Measurements from ENCODE around the gene SYNDIG1. TPM values are rescaled to one million over a fixed set of nuclear protein-coding genes. Genes with fewer than 3 reads are reported as not detected.

The SYNDIG1 gene
- polyA plus RNA-seq, 1 donor from 2014 or later: 0.22 TPM

GRCh38 chr20:24456398-24456781 is 13.0 kb upstream of the SYNDIG1 start:
- no peak overlapping the region for H3K4me2 ChIP-seq (ENCODE audit: low read length)
- H3K27me3 ChIP-seq (ENCODE audit: insufficient read depth, low read depth, low read length): no peaks in the 10 kb centered on the region
- H2AFZ ChIP-seq (ENCODE audit: low read depth, low read length): no peak overlapping the region
- no peaks in the 10 kb centered on the region for H3K9me2 ChIP-seq (ENCODE audit: insufficient read depth, low read length)
- H3K36me3 ChIP-seq (ENCODE audit: insufficient read depth, low read length): no peaks in the 10 kb centered on the region
- H3K79me2 ChIP-seq (replicated peaks; ENCODE audit: insufficient read depth, low read length): no peaks in the 10 kb centered on the region
- no peaks in the 10 kb centered on the region for H3F3A ChIP-seq (ENCODE audit: insufficient read depth, low read length, poor library complexity, severe bottlenecking)
- no peaks in the 10 kb centered on the region for H3K9me3 ChIP-seq (ENCODE audit: low read length)
- no peak overlapping the region for H3K27ac ChIP-seq (ENCODE audit: low read length)
- no peaks in the 10 kb centered on the region for H4K20me1 ChIP-seq (ENCODE audit: insufficient read depth)
- H3K4me3 ChIP-seq (ENCODE audit: low read length): no peak overlapping the region
- TF ChIP-seq EZH2 (IDR thresholded peaks at IDR 0.05; ENCODE audit: borderline replicate concordance, insufficient read depth, low read length, poor library complexity, severe bottlenecking) (no peak), CTCF (IDR thresholded peaks at IDR 0.05; ENCODE audit: poor library complexity, severe bottlenecking) (no peak), TAF1 (IDR thresholded peaks at IDR 0.05; ENCODE audit: low read depth) (no peak), EP300 (conservative IDR thresholded peaks at IDR 0.05; ENCODE audit: poor library complexity, severe bottlenecking) (no peak), SMC3 (conservative IDR thresholded peaks at IDR 0.05; ENCODE audit: poor library complexity) (no peak), POLR2AphosphoS5 (IDR thresholded peaks at IDR 0.05) (no peak), MXI1 (conservative IDR thresholded peaks at IDR 0.05; ENCODE audit: poor library complexity, severe bottlenecking) (no peak), RAD21 (conservative IDR thresholded peaks at IDR 0.05) (no peak)
- TF ChIP-seq, protein P1, sequence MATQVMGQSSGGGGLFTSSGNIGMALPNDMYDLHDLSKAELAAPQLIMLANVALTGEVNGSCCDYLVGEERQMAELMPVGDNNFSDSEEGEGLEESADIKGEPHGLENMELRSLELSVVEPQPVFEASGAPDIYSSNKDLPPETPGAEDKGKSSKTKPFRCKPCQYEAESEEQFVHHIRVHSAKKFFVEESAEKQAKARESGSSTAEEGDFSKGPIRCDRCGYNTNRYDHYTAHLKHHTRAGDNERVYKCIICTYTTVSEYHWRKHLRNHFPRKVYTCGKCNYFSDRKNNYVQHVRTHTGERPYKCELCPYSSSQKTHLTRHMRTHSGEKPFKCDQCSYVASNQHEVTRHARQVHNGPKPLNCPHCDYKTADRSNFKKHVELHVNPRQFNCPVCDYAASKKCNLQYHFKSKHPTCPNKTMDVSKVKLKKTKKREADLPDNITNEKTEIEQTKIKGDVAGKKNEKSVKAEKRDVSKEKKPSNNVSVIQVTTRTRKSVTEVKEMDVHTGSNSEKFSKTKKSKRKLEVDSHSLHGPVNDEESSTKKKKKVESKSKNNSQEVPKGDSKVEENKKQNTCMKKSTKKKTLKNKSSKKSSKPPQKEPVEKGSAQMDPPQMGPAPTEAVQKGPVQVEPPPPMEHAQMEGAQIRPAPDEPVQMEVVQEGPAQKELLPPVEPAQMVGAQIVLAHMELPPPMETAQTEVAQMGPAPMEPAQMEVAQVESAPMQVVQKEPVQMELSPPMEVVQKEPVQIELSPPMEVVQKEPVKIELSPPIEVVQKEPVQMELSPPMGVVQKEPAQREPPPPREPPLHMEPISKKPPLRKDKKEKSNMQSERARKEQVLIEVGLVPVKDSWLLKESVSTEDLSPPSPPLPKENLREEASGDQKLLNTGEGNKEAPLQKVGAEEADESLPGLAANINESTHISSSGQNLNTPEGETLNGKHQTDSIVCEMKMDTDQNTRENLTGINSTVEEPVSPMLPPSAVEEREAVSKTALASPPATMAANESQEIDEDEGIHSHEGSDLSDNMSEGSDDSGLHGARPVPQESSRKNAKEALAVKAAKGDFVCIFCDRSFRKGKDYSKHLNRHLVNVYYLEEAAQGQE (IDR thresholded peaks at IDR 0.05; ENCODE audit: borderline replicate concordance): no peak
- H3K9ac ChIP-seq (ENCODE audit: low read length): no peak overlapping the region

DNA sequence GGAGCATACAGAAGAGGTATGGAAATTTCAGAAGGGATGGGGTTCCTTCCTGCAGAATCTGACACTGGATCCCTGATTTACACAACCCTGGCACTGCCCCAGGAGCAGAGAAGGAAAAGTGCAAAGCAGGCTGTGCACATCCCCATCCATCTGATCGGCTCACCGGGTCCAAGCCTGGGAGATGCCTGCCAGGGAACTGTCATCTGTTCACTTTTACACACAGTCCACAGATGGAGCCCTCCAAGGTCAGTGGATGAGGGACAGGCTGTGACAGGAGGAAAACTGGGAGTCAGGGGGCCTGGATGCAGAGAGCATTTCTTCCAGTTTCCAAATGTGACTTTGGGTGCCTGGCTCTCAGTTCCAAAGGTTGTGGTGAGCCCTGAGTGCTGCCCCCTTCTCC is 11.0 kb upstream of the SYNDIG1 start:
- H3K9ac ChIP-seq (ENCODE audit: low read length): no peak overlapping the region
- H3K27ac ChIP-seq (ENCODE audit: low read length): no peak overlapping the region
- no peaks in the 10 kb centered on the region for H4K20me1 ChIP-seq (ENCODE audit: insufficient read depth)
- H3K9me3 ChIP-seq (ENCODE audit: low read length): no peaks in the 10 kb centered on the region
- TF ChIP-seq CTCF (IDR thresholded peaks at IDR 0.05; ENCODE audit: poor library complexity, severe bottlenecking) (no peak), SMC3 (conservative IDR thresholded peaks at IDR 0.05; ENCODE audit: poor library complexity) (no peak), POLR2AphosphoS5 (IDR thresholded peaks at IDR 0.05) (no peak), EZH2 (IDR thresholded peaks at IDR 0.05; ENCODE audit: borderline replicate concordance, insufficient read depth, low read length, poor library complexity, severe bottlenecking) (no peak), EP300 (conservative IDR thresholded peaks at IDR 0.05; ENCODE audit: poor library complexity, severe bottlenecking) (no peak), RAD21 (conservative IDR thresholded peaks at IDR 0.05) (no peak), MXI1 (conservative IDR thresholded peaks at IDR 0.05; ENCODE audit: poor library complexity, severe bottlenecking) (no peak), TAF1 (IDR thresholded peaks at IDR 0.05; ENCODE audit: low read depth) (no peak)
- TF ChIP-seq, protein P1 (IDR thresholded peaks at IDR 0.05; ENCODE audit: borderline replicate concordance): no peak
- H3K9me2 ChIP-seq (ENCODE audit: insufficient read depth, low read length): no peaks in the 10 kb centered on the region
- no peaks in the 10 kb centered on the region for H3K36me3 ChIP-seq (ENCODE audit: insufficient read depth, low read length)
- no peaks in the 10 kb centered on the region for H3K79me2 ChIP-seq (replicated peaks; ENCODE audit: insufficient read depth, low read length)
- no peaks in the 10 kb centered on the region for H3K27me3 ChIP-seq (ENCODE audit: insufficient read depth, low read depth, low read length)
- no peak overlapping the region for H2AFZ ChIP-seq (ENCODE audit: low read depth, low read length)
- H3K4me3 ChIP-seq (ENCODE audit: low read length): no peak overlapping the region
- no peak overlapping the region for H3K4me2 ChIP-seq (ENCODE audit: low read length)
- H3F3A ChIP-seq (ENCODE audit: insufficient read depth, low read length, poor library complexity, severe bottlenecking): no peaks in the 10 kb centered on the region
